ENCODE data around the gene AGPS. TPM values are rescaled to one million over a fixed set of nuclear protein-coding genes. Genes with fewer than 3 reads are reported as not detected.
"Not testable (repeated sequence)": the region's sequence is repeated elsewhere in the genome, so short reads cannot be mapped to it uniquely, and the experiment has no call there.

The AGPS gene
- total and polyA plus RNA-seq, 2 of the 13 experiments (the other 11 are each of a cell fraction or from before 2014, with no cell fraction given) = 39.4 to 99.0 TPM

GRCh38 chr2:177368023-177368422 is 24.6 kb upstream of the AGPS start:
- H3K27ac ChIP-seq (ENCODE audit: extremely low read length, insufficient read depth, low read length); FAIRE-seq; intact Hi-C loops (cut with micrococcal nuclease; ENCODE audit: unreplicated experiment); H3K4me3 ChIP-seq (replicated peaks in 1 of 3; ENCODE audit: insufficient read depth in 1 of 3, low read depth in 2 of 3, low read length in 3 of 3); in situ Hi-C loops (cut with HindIII; ENCODE audit: extremely low pct_ligation_motif_present, low pct_unique_long_range_greater_than_20kb); H2AFZ ChIP-seq (ENCODE audit: low read length); H4K20me1 ChIP-seq (ENCODE audit: insufficient read depth, low read length); DNase-seq (ENCODE audit: low spot score); POLR2A ChIA-PET; BruUV-seq (replicated peaks); H3K79me2 ChIP-seq (ENCODE audit: insufficient read depth, low read length); ATAC-seq; H3K4me2 ChIP-seq (ENCODE audit: low read depth, low read length); H3K36me3 ChIP-seq (replicated peaks in 1 of 2; ENCODE audit: control insufficient read depth in 1 of 2, insufficient read depth in 2 of 2, low read length in 2 of 2); H3K27me3 ChIP-seq (ENCODE audit: control insufficient read depth in 1 of 2, insufficient read depth in 2 of 2, low read length in 2 of 2); H3K4me1 ChIP-seq (ENCODE audit: insufficient read depth, low read length); CTCF ChIA-PET (ENCODE audit: low intra/inter-chr PET ratio, low total read pairs); H3K9ac ChIP-seq (ENCODE audit: insufficient read depth, low read depth, low read length): not testable (repeated sequence)
- 96% methylated on average over 1 of the region's 1 CpG for WGBS (ENCODE audit: low lambda C conversion rate)
- H3K9me3 ChIP-seq (ENCODE audit: low read length) = peaks cover 20% of the 10 kb centered on the region
- 0 out of 2 replicates have a peak, but pooled peaks have one; percentile 20 for TF ChIP-seq ZMYM3 (CRISPR knock-in tag; IDR thresholded peaks at IDR 0.05)

- Histone ChIP-seq H3K4me1 (ENCODE audit: insufficient read depth, low read length) (no peaks in the 10 kb centered on the region), H3K27ac (ENCODE audit: extremely low read length, insufficient read depth, low read length) (no peak overlapping the region), H3K4me2 (ENCODE audit: low read depth, low read length) (no peak overlapping the region), H3K79me2 (ENCODE audit: insufficient read depth, low read length) (peaks cover 4% of the 10 kb centered on the region), H3K4me3 (replicated peaks in 1 of 3; ENCODE audit: insufficient read depth in 1 of 3, low read depth in 2 of 3, low read length in 3 of 3) (no peak overlapping the region), H4K20me1 (ENCODE audit: insufficient read depth, low read length) (no peaks in the 10 kb centered on the region), H3K36me3 (replicated peaks in 1 of 2; ENCODE audit: control insufficient read depth in 1 of 2, insufficient read depth in 2 of 2, low read length in 2 of 2) (peaks cover 0 to 2% of the 10 kb centered on the region in 2 experiments; a peak in 1 of 5 replicates), H3K9me3 (ENCODE audit: low read length) (no peaks in the 10 kb centered on the region), H3K27me3 (ENCODE audit: control insufficient read depth in 1 of 2, insufficient read depth in 2 of 2, low read length in 2 of 2) (no peaks in the 10 kb centered on the region), H3K9ac (ENCODE audit: insufficient read depth, low read depth, low read length) (no peak overlapping the region), H2AFZ (ENCODE audit: low read length) (no peak overlapping the region)
- no peak for ATAC-seq
- no peak for DNase-seq (ENCODE audit: low spot score)
- ChIA-PET CTCF (ENCODE audit: low intra/inter-chr PET ratio, low total read pairs) (no interaction called here), POLR2A (interaction anchor here (2.6 kb wide), 1 partner anchor 13 kb away, joined by 9 read pairs; the partner anchor contains the start of gene AGPS)
- TF ChIP-seq, protein P1, sequence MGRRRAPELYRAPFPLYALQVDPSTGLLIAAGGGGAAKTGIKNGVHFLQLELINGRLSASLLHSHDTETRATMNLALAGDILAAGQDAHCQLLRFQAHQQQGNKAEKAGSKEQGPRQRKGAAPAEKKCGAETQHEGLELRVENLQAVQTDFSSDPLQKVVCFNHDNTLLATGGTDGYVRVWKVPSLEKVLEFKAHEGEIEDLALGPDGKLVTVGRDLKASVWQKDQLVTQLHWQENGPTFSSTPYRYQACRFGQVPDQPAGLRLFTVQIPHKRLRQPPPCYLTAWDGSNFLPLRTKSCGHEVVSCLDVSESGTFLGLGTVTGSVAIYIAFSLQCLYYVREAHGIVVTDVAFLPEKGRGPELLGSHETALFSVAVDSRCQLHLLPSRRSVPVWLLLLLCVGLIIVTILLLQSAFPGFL (CRISPR knock-in tag; IDR thresholded peaks at IDR 0.05) = no peak
- TF ChIP-seq ZNF326 (CRISPR knock-in tag; IDR thresholded peaks at IDR 0.05; ENCODE audit: borderline replicate concordance) (no peak), ZNF382 (CRISPR knock-in tag; IDR thresholded peaks at IDR 0.05; ENCODE audit: borderline replicate concordance) (no peak), ZBTB3 (CRISPR knock-in tag; IDR thresholded peaks at IDR 0.05; ENCODE audit: borderline replicate concordance, low read depth) (no peak), NR2F6 (IDR thresholded peaks at IDR 0.05) (no peak), NR2F6 (CRISPR knock-in tag; IDR thresholded peaks at IDR 0.05) (no peak), HOXA9 (CRISPR knock-in tag; IDR thresholded peaks at IDR 0.05; ENCODE audit: borderline replicate concordance) (no peak)
- intact Hi-C loops (cut with micrococcal nuclease; ENCODE audit: unreplicated experiment) = no loop called here
- WGBS (ENCODE audit: low lambda C conversion rate) = 82% methylated on average over 4 of the region's 4 CpGs
- in situ Hi-C loops (cut with HindIII; ENCODE audit: extremely low pct_ligation_motif_present, low pct_unique_long_range_greater_than_20kb) = no loop called here
- BruUV-seq (replicated peaks) = no TSS peak
- no peak for FAIRE-seq
These were observed 13.2 kb upstream of the AGPS start for GRCh38 chr2:177379354-177379753.
